CD4-positive, CD25-positive, alpha-beta regulatory T cell (primary cell): ENCODE results near the gene MANF. TPM values are rescaled to one million over a fixed set of nuclear protein-coding genes. Genes with fewer than 3 reads are reported as not detected.

Experiments used
- ATAC-seq, 2 donors: fragments of 150-1000 bp; cut with Tn5 transposase; one replicate each; pipeline ENCODE4 v1.10.0; 2021; ENCODE audit warnings: low read depth in 2 of 2, moderate number of reproducible peaks in 2 of 2, moderate library complexity in 1 of 2
- DNase-seq, 3 donors: peaks; one replicate each; pipeline versions ENCODE4 v3.0.0 to v3.0.0-alpha.2; 2012 to 2022; ENCODE audit warnings: mixed read lengths in 1 of 3
- H3K27ac ChIP-seq: one replicate; pipeline ENCODE4 v1.7.0; 2013; ENCODE audit warnings: mild to moderate bottlenecking, low read length; ENCODE audit not compliant: insufficient read depth, poor library complexity, severe bottlenecking
- H3K27me3 ChIP-seq: one replicate; pipeline ENCODE4 v1.7.0; 2013; ENCODE audit warnings: low read length; ENCODE audit not compliant: control insufficient read depth, insufficient read depth
- H3K36me3 ChIP-seq: one replicate; pipeline ENCODE4 v1.7.0; 2013; ENCODE audit warnings: mild to moderate bottlenecking, low read length, moderate library complexity; ENCODE audit not compliant: control insufficient read depth, insufficient read depth
- H3K4me1 ChIP-seq: 2 replicates; pipeline ENCODE4 v1.7.0; 2013; ENCODE audit warnings: mild to moderate bottlenecking, low read length; ENCODE audit not compliant: insufficient read depth, control insufficient read depth, poor library complexity, severe bottlenecking
- H3K4me3 ChIP-seq: one replicate; pipeline ENCODE4 v1.7.0; 2013; ENCODE audit warnings: low read depth, mild to moderate bottlenecking, low read length, moderate library complexity
- H3K9me3 ChIP-seq, 2 experiments: 1 replicate in 1 of 2; 2 replicates in 1 of 2; pipeline ENCODE4 v1.7.0; 2013; ENCODE audit warnings: low read length in 2 of 2, mild to moderate bottlenecking in 1 of 2, moderate library complexity in 1 of 2; ENCODE audit not compliant: control insufficient read depth in 2 of 2
- H3K27ac Mint-ChIP-seq, 3 donors: one replicate each; pipeline ENCODE4 v1.8.0; 2020 to 2022; ENCODE audit warnings: mild to moderate bottlenecking in 3 of 3, mixed read lengths in 3 of 3, moderate library complexity in 2 of 3
- H3K27me3 Mint-ChIP-seq: one replicate; pipeline ENCODE4 v1.8.0; 2022; ENCODE audit warnings: mild to moderate bottlenecking, mixed read lengths
- H3K36me3 Mint-ChIP-seq: one replicate; pipeline ENCODE4 v1.8.0; 2020; ENCODE audit warnings: mixed read lengths
- H3K4me1 Mint-ChIP-seq, 4 donors: one replicate each; pipeline ENCODE4 v1.8.0; 2020 to 2022; ENCODE audit warnings: mixed read lengths in 4 of 4, mild to moderate bottlenecking in 1 of 4
- H3K4me3 Mint-ChIP-seq, 4 donors: one replicate each; pipeline ENCODE4 v1.8.0; 2020 to 2022; ENCODE audit warnings: mild to moderate bottlenecking in 4 of 4, mixed read lengths in 4 of 4, moderate library complexity in 3 of 4
- H3K9me3 Mint-ChIP-seq, 7 donors: one replicate each; pipeline ENCODE4 v1.8.0; 2020 to 2022; ENCODE audit warnings: mixed read lengths in 7 of 7, mild to moderate bottlenecking in 3 of 7, moderate library complexity in 2 of 7
- polyA plus RNA-seq, 4 donors: library from polyadenylated mRNA; unstranded; fragments of 300-500 nt; fragmentation: Illumina TruSeq; gene quantifications; one replicate each; pipeline ENCODE4 v1.2.3, GENCODE V29; 2021
- total RNA-seq: library from RNA; stranded (reverse); gene quantifications from one replicate; pipeline ENCODE4 v1.2.3, GENCODE V29; 2022

The MANF gene
- total and polyA plus RNA-seq, 5 donors from 2014 or later: 33.9 to 55.4 (median 43.5) TPM

GRCh38 chr3:51429138-51429537, 44.0 kb downstream of the MANF start:
- H3K36me3 ChIP-seq: peaks cover 80% of the 10 kb centered on the region

GRCh38 chr3:51434110-51434509, 49.0 kb downstream of the MANF start:
- H3K4me1 Mint-ChIP-seq: peaks cover 0 to 12% (median 11%) of the 10 kb centered on the region in 4 donors
- Histone ChIP-seq H3K4me1 (no peaks in the 10 kb centered on the region), H3K36me3 (peaks cover 64% of the 10 kb centered on the region), H3K4me3 (no peak overlapping the region), H3K9me3 (no peaks in the 10 kb centered on the region), H3K27ac (no peak overlapping the region), H3K27me3 (no peaks in the 10 kb centered on the region)
- DNase-seq (no peak), ATAC-seq (no peak)
- H3K36me3 Mint-ChIP-seq: peaks cover 43% of the 10 kb centered on the region
- peak overlapping the region in 1 of 3 donors; percentile 31 for H3K27ac Mint-ChIP-seq
- H3K27me3 Mint-ChIP-seq: no peaks in the 10 kb centered on the region
- H3K4me3 Mint-ChIP-seq: no peak overlapping the region
- no peaks in the 10 kb centered on the region for H3K9me3 Mint-ChIP-seq

More at GRCh38 chr3:51429138-51429537, 44.0 kb downstream of the MANF start:
- Histone ChIP-seq H3K27me3 (no peaks in the 10 kb centered on the region), H3K4me3 (no peak overlapping the region), H3K9me3 (no peaks in the 10 kb centered on the region), H3K4me1 (no peaks in the 10 kb centered on the region), H3K27ac (no peak overlapping the region)
- no peak overlapping the region for H3K27ac Mint-ChIP-seq
- H3K4me3 Mint-ChIP-seq: no peak overlapping the region
- peaks cover 38% of the 10 kb centered on the region for H3K36me3 Mint-ChIP-seq
- no peaks in the 10 kb centered on the region for H3K27me3 Mint-ChIP-seq
- H3K9me3 Mint-ChIP-seq: no peaks in the 10 kb centered on the region
- DNase-seq (no peak), ATAC-seq (no peak)
- H3K4me1 Mint-ChIP-seq: peaks cover 0 to 3% (median 0%) of the 10 kb centered on the region in 4 donors

GRCh38 chr3:51434746-51435327, 49.7 kb downstream of the MANF start:
- ATAC-seq (peak; percentile 79 to 89), DNase-seq (peak; percentile 16 to 79 (median 58))
- H3K36me3 ChIP-seq: peaks cover 64% of the 10 kb centered on the region
- H3K9me3 ChIP-seq: no peaks in the 10 kb centered on the region
- Mint-ChIP-seq H3K4me1 (peaks cover 0 to 12% (median 11%) of the 10 kb centered on the region in 4 donors), H3K4me3 (no peak overlapping the region), H3K9me3 (no peaks in the 10 kb centered on the region), H3K27me3 (no peaks in the 10 kb centered on the region), H3K36me3 (peaks cover 38% of the 10 kb centered on the region), H3K27ac (peak overlapping the region in 2 of 3 donors; percentile 6 to 66)
- H3K4me3 ChIP-seq: no peak overlapping the region
- no peak overlapping the region for H3K27ac ChIP-seq
- H3K4me1 ChIP-seq: no peaks in the 10 kb centered on the region
- H3K27me3 ChIP-seq: no peaks in the 10 kb centered on the region

GRCh38 chr3:51436998-51437639, 52.0 kb downstream of the MANF start:
- Mint-ChIP-seq H3K27me3 (no peaks in the 10 kb centered on the region), H3K4me1 (peaks cover 5 to 15% (median 13%) of the 10 kb centered on the region in 4 donors), H3K4me3 (no peak overlapping the region), H3K9me3 (no peaks in the 10 kb centered on the region), H3K27ac (no peak overlapping the region), H3K36me3 (peaks cover 44% of the 10 kb centered on the region)
- peaks cover 3% of the 10 kb centered on the region for H3K4me1 ChIP-seq
- ATAC-seq: no peak
- no peak overlapping the region for H3K27ac ChIP-seq
- H3K9me3 ChIP-seq: no peaks in the 10 kb centered on the region
- no peak overlapping the region for H3K4me3 ChIP-seq
- peaks cover 64% of the 10 kb centered on the region for H3K36me3 ChIP-seq
- DNase-seq: no peak
- H3K27me3 ChIP-seq: no peaks in the 10 kb centered on the region

Other genes with a start within 250 kb of the MANF start
- gene RBM15B, start 6.0 kb downstream of the MANF start, total RNA-seq: 28.4 TPM
- 10 to 100 TPM; 10.1 to 14.2 (median 12.0) TPM for gene RBM15B, start 6.0 kb downstream of the MANF start, polyA plus RNA-seq
- gene DCAF1, start 114.7 kb downstream of the MANF start, total RNA-seq: 23.5 TPM
- gene DCAF1, start 114.7 kb downstream of the MANF start, polyA plus RNA-seq: 10 to 100 TPM in 3 of 4 donors, 1 to 10 TPM in 1; 7.0 to 17.2 (median 11.1) TPM
- 41.3 TPM for gene RAD54L2, start 153.4 kb downstream of the MANF start, total RNA-seq
- 10 to 100 TPM in 3 of 4 donors, 1 to 10 TPM in 1; 6.9 to 17.1 (median 13.3) TPM for gene RAD54L2, start 153.4 kb downstream of the MANF start, polyA plus RNA-seq